NCI-H510A treated with DMSO at 0.1 percent for 48 hours (cell line): ENCODE results near the gene VASN.

Experiments used
- DNase-seq: peaks from one replicate; lab custom pipeline; 2025; lab: John Stamatoyannopoulos, UW

The VASN gene

GRCh38 chr16:4426021-4426684, 54.5 kb downstream of the VASN start:
- no peak for DNase-seq

- no peak for DNase-seq
Measured at GRCh38 chr16:4426722-4427372, 55.2 kb downstream of the VASN start.

GRCh38 chr16:4428500-4428899, 56.9 kb downstream of the VASN start:
- no peak for DNase-seq

- DNase-seq: no peak
Measured at GRCh38 chr16:4431023-4431422, 59.4 kb downstream of the VASN start.
